Keratinocyte (primary cell): ENCODE results near the gene FTSJ1. TPM values are rescaled to one million over a fixed set of nuclear protein-coding genes. Genes with fewer than 3 reads are reported as not detected.
A peak's percentile ranks its signal among the peaks of the same experiment; 100 is the strongest.

Experiments used
- DNase-seq: peaks from one replicate; pipeline ENCODE4 v3.0.0-alpha.2; 2011; ENCODE audit warnings: low read depth, missing footprints, low spot score
- FAIRE-seq: peaks from 2 replicates; lab custom pipeline; 2011; peaks lifted over from hg19 to GRCh38; lab: Jason Lieb, UNC
- H2AFZ ChIP-seq: 2 replicates; pipeline ENCODE4 v1.6.0; 2012; ENCODE audit warnings: low read length, control low read depth, inconsistent platforms; ENCODE audit not compliant: control insufficient read depth
- H3K27ac ChIP-seq: 2 replicates; pipeline ENCODE4 v1.5.1; 2011; ENCODE audit warnings: low read length; ENCODE audit not compliant: control insufficient read depth, insufficient read depth
- H3K27me3 ChIP-seq: 3 replicates; pipeline ENCODE4 v1.6.0; 2011; ENCODE audit warnings: low read length; ENCODE audit not compliant: control insufficient read depth, insufficient read depth; ENCODE audit errors: extremely low read depth
- H3K36me3 ChIP-seq, 2 experiments: 2 replicates in 1 of 2; 3 replicates in 1 of 2; pipeline ENCODE4 v1.5.1; 2011; ENCODE audit warnings: low read length in 2 of 2, mild to moderate bottlenecking in 1 of 2; ENCODE audit not compliant: control insufficient read depth in 2 of 2, insufficient read depth in 2 of 2; ENCODE audit errors: extremely low read depth in 1 of 2
- H3K4me1 ChIP-seq: 3 replicates; pipeline ENCODE4 v1.5.1; 2011; ENCODE audit warnings: low read length; ENCODE audit not compliant: control insufficient read depth, insufficient read depth; ENCODE audit errors: extremely low read depth
- H3K4me2 ChIP-seq: 3 replicates; pipeline ENCODE4 v1.6.0; 2011; ENCODE audit warnings: low read depth, low read length; ENCODE audit not compliant: control insufficient read depth, insufficient read depth; ENCODE audit errors: extremely low read depth
- H3K4me3 ChIP-seq, 3 experiments: fragments of 200-600 bp in 1 of 3; sonication (generic) in 1 of 3; 2 replicates in 2 of 3; 3 replicates in 1 of 3; pipeline ENCODE4 v1.5.1; 2011 to 2016; ENCODE audit warnings: low read length in 3 of 3, mild to moderate bottlenecking in 3 of 3, control low read depth in 2 of 3, inconsistent platforms in 1 of 3, low read depth in 1 of 3, mixed read lengths in 1 of 3, mixed run types in 1 of 3, moderate library complexity in 1 of 3; ENCODE audit not compliant: control insufficient read depth in 2 of 3, insufficient read depth in 2 of 3; ENCODE audit errors: extremely low read depth in 1 of 3
- H3K79me2 ChIP-seq: 2 replicates; pipeline ENCODE4 v1.6.0; 2012; ENCODE audit warnings: low read length; ENCODE audit not compliant: control insufficient read depth, insufficient read depth
- H3K9ac ChIP-seq: 3 replicates; pipeline ENCODE4 v1.6.0; 2011; ENCODE audit warnings: low read length; ENCODE audit not compliant: control insufficient read depth, insufficient read depth; ENCODE audit errors: extremely low read depth
- H3K9me1 ChIP-seq: 3 replicates; pipeline ENCODE4 v1.6.0; 2011; ENCODE audit warnings: low read length; ENCODE audit not compliant: control insufficient read depth, insufficient read depth; ENCODE audit errors: extremely low read depth
- H3K9me3 ChIP-seq: 2 replicates; pipeline ENCODE4 v1.5.1; 2012; ENCODE audit warnings: low read depth, low read length; ENCODE audit not compliant: control insufficient read depth
- H4K20me1 ChIP-seq: 3 replicates; pipeline ENCODE4 v1.6.0; 2011; ENCODE audit warnings: low read length; ENCODE audit not compliant: control insufficient read depth, insufficient read depth; ENCODE audit errors: extremely low read depth
- CTCF ChIP-seq, 3 experiments: IDR thresholded peaks in 1 of 3; conservative IDR thresholded peaks in 1 of 3; optimal IDR thresholded peaks in 1 of 3; 2 replicates in 2 of 3; 3 replicates in 1 of 3; pipeline versions ENCODE3 to v1.5.1; 2011; ENCODE audit warnings: low read length in 3 of 3, mild to moderate bottlenecking in 3 of 3, moderate library complexity in 2 of 3, control low read depth in 1 of 3, inconsistent platforms in 1 of 3; ENCODE audit not compliant: insufficient read depth in 2 of 3; ENCODE audit errors: extremely low read depth in 1 of 3
- EZH2 ChIP-seq: IDR thresholded peaks from one replicate; pipeline ENCODE4 v1.6.1; 2012; ENCODE audit warnings: inconsistent platforms, mild to moderate bottlenecking, low read length, moderate library complexity
- dilution Hi-C: fragments of 300-500 bp; cut with MboI; formaldehyde crosslinking; loops from one replicate; pipeline ENCODE4 v1.7.0; 2020; ENCODE audit warnings: low sequenced_read_pairs; ENCODE audit not compliant: extremely low pct_ligation_motif_present
- polyA plus RNA-seq, 5 experiments: library from polyadenylated mRNA; depleted of rRNA in 3 of 5; stranded (reverse) in 3 of 5; stranded (forward) in 1 of 5; unstranded in 1 of 5; fragments of >200 nt; gene quantifications; 1 replicate in 1 of 5; 2 replicates in 3 of 5; 3 replicates in 1 of 5; pipeline versions ENCODE4 v1.2.1 to v1.2.3, GENCODE V29; 2011 to 2012; ENCODE audit warnings: missing spikeins in 2 of 5, low read depth in 1 of 5, low replicate concordance in 1 of 5

FTSJ1 gene
- polyA plus RNA-seq, 1 donor (not counting 4 experiments of a cell fraction or from before 2014, with no cell fraction given): 60.6 TPM

- no peaks in the 10 kb centered on the region for H3K27me3 ChIP-seq
- peaks cover 23% of the 10 kb centered on the region for H3K79me2 ChIP-seq
- DNase-seq (no peak), FAIRE-seq (no peak)
- peak overlapping the region; percentile 63 for H3K4me2 ChIP-seq
- peak overlapping the region; percentile 14 for H3K9ac ChIP-seq
- H3K9me1 ChIP-seq: no peaks in the 10 kb centered on the region
- peaks cover 2% of the 10 kb centered on the region for H3K9me3 ChIP-seq
- dilution Hi-C loops: no loop called here
- H3K4me1 ChIP-seq: peaks cover 3% of the 10 kb centered on the region
- no peak for TF ChIP-seq EZH2
- no peak for TF ChIP-seq CTCF (optimal IDR thresholded peaks at IDR 0.05 in 1 of 3, IDR thresholded peaks at IDR 0.05 in 1 of 3, conservative IDR thresholded peaks at IDR 0.05 in 1 of 3; ENCODE audit: extremely low read depth in 1 of 3, insufficient read depth in 2 of 3, low read length in 3 of 3)
- peak overlapping the region in 2 of 3 experiments; percentile 15 to 69 for H3K4me3 ChIP-seq
- peaks cover 5 to 9% of the 10 kb centered on the region in 2 experiments for H3K36me3 ChIP-seq
- no peaks in the 10 kb centered on the region for H4K20me1 ChIP-seq
- peak overlapping the region; percentile 41 for H3K27ac ChIP-seq
- peak overlapping the region; percentile 56 for H2AFZ ChIP-seq
Observed at GRCh38 chrX:48520976-48521352, 45.0 kb downstream of the FTSJ1 start.

DNA sequence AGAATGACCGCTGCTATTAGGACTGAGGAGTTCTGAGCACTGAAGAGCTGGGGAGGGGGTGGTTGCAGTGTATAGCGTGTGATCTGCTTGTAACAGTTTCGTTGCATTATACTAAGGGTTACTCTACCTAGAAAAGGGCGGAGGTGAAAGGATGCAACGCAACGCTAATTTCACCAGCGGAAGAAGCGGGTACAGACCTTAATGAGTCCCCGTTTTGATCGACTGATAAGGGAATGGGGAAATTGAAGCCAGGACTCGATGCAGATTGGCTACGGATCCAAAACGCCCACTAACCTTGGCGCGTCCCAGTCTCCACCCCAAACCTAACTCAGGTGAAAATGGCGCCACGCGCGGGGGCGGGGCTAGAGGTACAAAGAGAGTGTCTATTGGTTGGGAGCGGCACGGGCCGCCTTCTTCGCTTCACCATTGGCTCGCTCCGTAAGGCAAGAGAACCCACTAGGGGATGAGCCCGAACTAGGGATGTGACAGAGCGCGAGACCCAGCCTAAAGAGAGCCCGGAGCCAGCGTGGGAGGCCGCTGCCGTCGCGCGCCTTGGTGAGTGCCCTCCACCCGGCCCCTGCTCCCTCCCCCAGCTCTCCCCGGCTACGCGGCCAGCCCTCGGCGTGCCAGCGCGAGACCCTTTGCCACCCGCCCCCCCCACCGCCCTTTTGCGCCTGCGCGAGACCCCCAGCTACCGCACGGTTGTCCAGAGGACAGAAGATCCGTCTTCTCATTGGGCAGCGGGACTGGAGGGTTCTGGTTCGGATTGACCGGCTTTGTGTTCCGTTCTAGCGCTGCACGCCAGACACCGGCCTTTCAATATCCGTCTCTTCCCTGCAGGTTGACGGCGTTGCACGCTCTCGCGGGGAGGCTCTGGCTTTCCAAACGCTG, 45.6 kb downstream of the FTSJ1 start, which contains the start of gene EBP:
EBP (plus strand) TSS at position 456 of the 891 bp plus-strand sequence. CDS start 1,964 bp downstream, outside the sequence.
- Histone ChIP-seq H3K27me3 (no peaks in the 10 kb centered on the region), H3K9ac (peak within 1 kb of the TSS; percentile 74), H3K9me3 (peaks cover 2% of the 10 kb centered on the region), H3K79me2 (peaks cover 23% of the 10 kb centered on the region), H3K27ac (peak within 1 kb of the TSS; percentile 66), H3K36me3 (peaks cover 5 to 15% of the 10 kb centered on the region in 2 experiments), H3K4me3 (peak within 1 kb of the TSS; percentile 50 to 69 (median 68)), H3K4me2 (peak within 1 kb of the TSS; percentile 75), H3K9me1 (no peaks in the 10 kb centered on the region), H2AFZ (peak within 1 kb of the TSS; percentile 56), H3K4me1 (peaks cover 3% of the 10 kb centered on the region), H4K20me1 (no peaks in the 10 kb centered on the region)
- dilution Hi-C loops: no loop called here
- TF ChIP-seq EZH2 (no peak), CTCF (optimal IDR thresholded peaks at IDR 0.05 in 1 of 3, IDR thresholded peaks at IDR 0.05 in 1 of 3, conservative IDR thresholded peaks at IDR 0.05 in 1 of 3; ENCODE audit: extremely low read depth in 1 of 3, insufficient read depth in 2 of 3, low read length in 3 of 3) (no peak)
- DNase-seq (peak; percentile 77), FAIRE-seq (peak; percentile 84)
